ENCODE measurements around the gene MYH9.
"Not testable (repeated sequence)": the region's sequence is repeated elsewhere in the genome, so short reads cannot be mapped to it uniquely, and the experiment has no call there.

MYH9 gene

DNA sequence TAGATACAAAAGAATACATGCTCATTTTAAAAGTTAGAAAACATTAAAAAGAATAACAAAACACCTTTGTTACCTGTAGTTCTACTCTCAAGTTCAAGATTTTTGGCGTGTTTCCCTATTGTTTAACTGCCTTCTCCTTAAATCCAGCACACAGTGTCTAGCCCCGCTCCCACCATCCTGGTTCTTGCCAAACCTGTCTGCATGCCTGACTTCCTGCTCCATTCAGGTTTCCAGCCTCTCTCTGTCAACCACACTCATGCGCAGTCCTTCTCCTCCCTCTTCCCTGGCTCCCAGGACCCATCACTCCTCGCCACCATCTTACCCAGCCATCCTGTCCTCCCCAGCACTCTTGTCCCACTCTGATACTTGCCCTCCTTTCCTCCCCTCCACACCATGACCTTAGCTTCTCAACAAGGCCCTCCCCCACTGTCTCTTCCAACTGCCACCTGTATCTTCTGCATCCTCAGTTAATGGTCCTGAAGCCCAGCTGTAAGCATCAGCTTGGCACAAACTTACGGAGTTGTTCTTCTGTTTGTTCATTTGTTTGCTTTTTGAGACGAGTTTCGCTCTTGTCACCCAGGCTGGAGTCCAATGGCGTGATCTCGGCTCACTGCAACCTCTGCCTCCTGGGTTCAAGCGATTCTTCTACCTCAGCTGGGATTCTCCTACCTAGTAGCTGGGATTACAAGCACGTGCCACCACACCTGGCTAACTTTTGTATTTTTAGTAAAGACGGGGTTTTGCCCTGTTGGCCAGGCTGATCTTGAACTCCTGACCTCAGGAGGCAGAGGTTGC, 7.5 kb upstream of the MYH9 start:
- no peak for DNase-seq
- in situ Hi-C loops (cut with HindIII; ENCODE audit: low pct_ligation_motif_present, low pct_unique_long_range_greater_than_20kb, low sequenced_read_pairs) = no loop called here

DNA sequence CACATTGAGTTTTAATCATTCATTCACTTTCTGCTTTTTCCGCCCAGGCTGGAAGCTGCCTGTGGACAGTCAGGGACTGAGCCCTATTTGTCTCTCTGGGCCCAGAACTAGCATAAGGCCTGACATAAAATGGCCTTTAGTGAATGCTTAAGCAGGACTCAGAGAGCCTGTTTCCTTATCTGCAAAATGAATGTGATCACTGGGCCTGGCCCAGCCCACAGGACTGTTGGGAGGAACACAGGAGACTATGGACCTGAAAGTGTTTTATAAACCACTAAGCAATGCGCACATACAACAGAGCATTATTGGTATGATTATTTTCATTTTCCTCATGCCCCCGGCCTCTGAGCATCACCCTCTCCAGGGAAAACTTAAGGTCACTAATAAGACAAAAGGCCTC, 3.9 kb upstream of the MYH9 start:
- no peak for DNase-seq
- in situ Hi-C loops (cut with HindIII; ENCODE audit: low pct_ligation_motif_present, low pct_unique_long_range_greater_than_20kb, low sequenced_read_pairs) = no loop called here

DNA sequence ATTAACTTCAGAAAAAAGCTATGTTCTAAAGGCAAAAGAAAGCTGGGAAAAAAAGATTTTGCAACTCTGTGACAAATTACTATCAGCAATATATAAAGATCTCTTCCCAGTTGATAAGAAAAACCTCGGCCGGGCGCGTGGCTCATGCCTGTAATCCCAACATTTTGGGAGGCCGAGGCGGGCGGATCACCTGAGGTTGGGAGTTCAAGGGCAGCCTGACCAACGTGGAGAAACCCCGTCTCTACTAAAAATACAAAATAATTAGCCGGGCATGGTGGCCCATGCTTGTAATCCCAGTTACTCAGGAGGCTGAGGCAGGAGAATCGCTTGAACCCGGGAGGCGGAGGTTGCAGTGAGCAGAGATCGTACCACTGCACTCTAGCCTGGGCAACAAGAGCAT, 1.4 kb upstream of the MYH9 start:
- in situ Hi-C loops (cut with HindIII; ENCODE audit: low pct_ligation_motif_present, low pct_unique_long_range_greater_than_20kb, low sequenced_read_pairs); DNase-seq: not testable (repeated sequence)

DNA sequence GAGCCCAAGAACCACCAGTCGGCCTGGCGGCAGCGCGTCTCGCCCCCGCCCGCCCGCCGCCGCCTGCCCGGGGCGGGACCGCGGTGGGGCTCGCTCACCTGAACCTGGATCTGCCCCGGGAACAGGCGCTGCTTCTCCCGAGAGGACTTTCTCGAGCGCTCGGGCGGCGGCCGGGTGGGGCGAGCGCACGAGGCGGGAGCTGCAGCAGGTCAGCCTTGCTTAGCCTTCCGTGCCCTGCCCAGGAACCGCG, 133 bp downstream of the MYH9 start:
- no peak for DNase-seq
- in situ Hi-C loops (cut with HindIII; ENCODE audit: low pct_ligation_motif_present, low pct_unique_long_range_greater_than_20kb, low sequenced_read_pairs) = no loop called here

DNA sequence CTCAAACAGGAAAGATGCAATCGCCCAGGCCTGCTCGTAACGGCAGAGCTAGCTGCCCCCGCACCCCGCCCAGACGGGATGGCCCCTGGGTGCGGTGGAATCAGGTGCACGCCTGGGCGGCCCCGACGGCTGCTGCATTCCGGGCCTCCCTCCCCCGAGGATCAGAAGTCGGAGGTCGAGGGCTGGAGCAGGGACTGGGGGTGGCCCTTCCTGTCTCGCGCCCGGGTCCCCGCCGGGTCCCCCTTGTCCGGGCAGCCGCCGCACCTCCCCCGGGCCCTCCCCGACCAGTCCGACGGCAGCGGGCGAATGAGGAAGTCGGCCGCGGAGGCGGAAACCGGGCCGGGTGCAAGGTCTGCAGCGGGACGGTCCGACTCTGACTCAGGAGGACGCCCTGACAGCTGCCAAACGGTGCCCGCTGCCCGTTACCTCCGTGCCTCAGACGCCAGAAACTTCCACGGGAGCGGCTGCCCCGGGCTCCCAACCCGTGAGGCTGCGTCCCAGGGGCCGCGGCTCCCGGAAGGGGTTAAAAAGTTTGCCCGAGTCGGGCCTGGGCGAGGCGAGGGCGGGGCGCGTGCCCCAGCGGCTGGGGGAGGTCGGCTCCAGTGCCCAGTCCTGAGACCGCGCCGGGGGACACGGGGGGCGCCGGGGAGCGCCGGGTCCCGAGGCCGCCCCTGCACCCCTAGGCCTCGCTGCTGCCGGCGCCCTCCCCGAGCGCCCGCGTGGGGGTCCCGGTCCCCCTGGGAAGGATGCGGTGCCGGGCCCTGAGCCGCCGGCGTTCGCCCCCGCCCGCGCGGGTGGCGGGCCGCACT, 663 bp downstream of the MYH9 start:
- in situ Hi-C loops (cut with HindIII; ENCODE audit: low pct_ligation_motif_present, low pct_unique_long_range_greater_than_20kb, low sequenced_read_pairs) = no loop called here
- no peak for DNase-seq

DNA sequence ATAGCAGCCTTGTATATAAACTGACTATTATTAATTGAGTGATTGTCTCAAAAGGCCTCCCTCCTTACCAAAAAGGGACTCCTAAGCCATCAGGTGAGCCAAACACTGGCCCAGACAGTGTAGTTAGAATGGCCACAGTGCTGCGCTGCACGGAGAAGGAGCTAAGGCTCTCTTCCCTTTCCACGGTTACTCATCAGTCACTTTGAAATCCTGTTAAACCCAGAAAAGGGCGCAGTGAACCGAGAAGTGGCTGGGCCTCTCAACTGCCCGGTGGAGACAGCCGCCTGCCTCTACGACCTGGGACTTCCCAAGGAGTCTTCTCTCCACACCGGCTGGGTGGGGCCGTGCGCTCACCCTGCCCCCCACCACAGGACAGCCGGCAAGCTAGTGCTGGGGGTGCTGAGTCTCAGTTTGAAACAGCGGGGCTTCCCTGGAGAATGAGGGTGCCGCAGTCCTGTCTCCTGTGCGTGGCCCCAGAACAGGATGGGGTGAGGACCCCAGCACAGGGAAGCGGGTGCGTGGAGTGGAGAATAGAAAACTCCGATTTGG, 1.3 kb downstream of the MYH9 start:
- peak; percentile 80 for DNase-seq
- in situ Hi-C loops (cut with HindIII; ENCODE audit: low pct_ligation_motif_present, low pct_unique_long_range_greater_than_20kb, low sequenced_read_pairs) = no loop called here

DNA sequence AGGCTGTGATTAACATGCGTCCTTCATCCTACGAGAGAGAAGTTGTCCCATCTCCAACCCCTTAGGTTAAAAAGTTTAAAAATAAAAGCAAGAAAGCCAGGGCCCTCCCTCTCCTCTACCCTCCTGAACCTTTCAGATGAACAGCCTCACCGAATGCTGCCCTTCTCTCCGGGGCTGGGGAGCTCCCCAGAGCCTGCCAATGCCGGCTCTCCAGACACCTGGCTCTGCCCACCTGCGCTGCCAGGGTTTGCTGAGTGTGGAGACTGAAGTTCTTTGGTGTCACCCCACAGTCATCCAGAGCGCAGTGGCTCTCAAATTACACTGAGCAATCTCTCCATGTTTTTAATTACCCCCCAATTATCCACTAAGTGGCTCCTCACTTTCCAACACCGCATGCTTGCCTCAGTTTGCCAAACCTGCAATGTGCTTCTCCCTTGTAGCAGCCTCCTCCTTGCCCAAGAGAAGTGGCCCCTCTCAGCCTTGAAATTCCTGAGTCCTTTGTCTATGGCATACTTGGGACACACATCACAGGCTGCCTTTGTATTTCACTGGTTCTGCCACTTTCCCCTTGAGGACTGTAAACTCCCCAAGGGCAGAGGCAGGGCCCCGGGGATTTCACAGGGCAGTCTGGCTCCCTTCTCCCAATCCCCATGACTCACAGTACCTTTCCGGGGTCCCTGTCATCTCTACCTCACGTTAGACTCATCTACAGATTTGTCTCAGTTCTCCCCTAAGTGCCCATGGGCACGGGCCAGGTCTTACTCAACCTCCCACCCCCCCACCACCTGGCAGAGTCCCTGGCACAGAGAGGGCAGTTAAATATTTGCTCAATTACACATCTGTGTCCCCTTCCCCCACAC, 2.0 kb downstream of the MYH9 start:
- DNase-seq = peak; percentile 66
- in situ Hi-C loops (cut with HindIII; ENCODE audit: low pct_ligation_motif_present, low pct_unique_long_range_greater_than_20kb, low sequenced_read_pairs) = no loop called here

DNA sequence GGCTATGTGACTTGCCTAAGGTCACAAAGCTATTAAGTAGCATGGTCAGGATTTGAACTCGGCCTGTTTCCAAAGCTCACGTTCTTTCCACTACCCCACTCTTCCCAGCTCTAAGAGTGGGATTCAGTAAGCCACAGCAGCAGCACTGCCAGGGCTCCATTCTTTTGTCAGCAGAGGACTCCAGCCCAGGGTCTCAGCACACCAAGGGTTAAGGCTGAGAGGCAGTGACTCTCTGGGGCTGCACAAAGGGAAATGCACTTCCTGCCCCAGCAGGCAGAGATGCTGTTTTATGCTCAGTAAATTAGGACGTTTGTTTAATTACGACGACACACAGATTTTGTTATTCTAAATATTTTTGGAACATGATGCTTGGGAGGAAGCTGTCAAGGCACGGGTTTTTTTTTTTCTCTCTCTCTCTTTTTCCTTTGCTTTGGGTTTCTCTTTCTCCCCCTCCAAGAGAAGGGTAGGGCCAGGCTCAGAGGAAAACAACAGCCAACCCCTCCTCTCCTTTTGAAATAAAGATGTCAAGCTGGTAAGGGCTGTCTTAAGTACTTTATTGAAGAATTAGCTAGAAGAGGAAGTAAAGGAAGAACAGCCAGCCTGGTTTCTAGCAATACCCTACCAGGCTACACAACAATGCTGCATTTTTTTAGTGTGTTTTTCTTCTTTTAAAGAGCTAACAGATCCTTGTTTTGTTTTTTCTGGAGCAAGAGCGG, 2.8 kb downstream of the MYH9 start:
- no peak for DNase-seq
- in situ Hi-C loops (cut with HindIII; ENCODE audit: low pct_ligation_motif_present, low pct_unique_long_range_greater_than_20kb, low sequenced_read_pairs) = no loop called here

DNA sequence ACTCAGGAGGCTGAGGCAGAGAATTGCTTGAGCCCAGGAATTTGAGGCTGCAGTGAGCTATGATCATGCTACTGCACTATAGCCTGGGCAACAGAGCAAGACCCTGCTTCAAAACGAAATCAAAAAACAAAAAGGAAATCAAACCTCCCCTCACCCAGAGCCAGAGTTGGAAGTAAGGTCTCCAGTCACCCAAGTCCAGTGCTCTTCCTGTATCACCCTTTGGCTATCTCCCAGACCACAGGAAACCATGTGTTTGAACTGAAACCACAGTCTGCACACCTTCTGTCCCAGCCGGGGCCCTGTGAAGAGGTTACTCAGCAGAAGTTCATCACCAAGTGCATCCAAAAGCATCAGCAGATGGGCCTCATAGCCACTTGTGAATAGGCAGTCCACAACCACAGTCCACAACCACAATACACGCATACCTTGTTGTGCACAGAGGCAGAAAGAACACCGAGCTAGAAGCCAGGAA, 4.6 kb downstream of the MYH9 start:
- in situ Hi-C loops (cut with HindIII; ENCODE audit: low pct_ligation_motif_present, low pct_unique_long_range_greater_than_20kb, low sequenced_read_pairs) = no loop called here
- peak; percentile 78 for DNase-seq

DNA sequence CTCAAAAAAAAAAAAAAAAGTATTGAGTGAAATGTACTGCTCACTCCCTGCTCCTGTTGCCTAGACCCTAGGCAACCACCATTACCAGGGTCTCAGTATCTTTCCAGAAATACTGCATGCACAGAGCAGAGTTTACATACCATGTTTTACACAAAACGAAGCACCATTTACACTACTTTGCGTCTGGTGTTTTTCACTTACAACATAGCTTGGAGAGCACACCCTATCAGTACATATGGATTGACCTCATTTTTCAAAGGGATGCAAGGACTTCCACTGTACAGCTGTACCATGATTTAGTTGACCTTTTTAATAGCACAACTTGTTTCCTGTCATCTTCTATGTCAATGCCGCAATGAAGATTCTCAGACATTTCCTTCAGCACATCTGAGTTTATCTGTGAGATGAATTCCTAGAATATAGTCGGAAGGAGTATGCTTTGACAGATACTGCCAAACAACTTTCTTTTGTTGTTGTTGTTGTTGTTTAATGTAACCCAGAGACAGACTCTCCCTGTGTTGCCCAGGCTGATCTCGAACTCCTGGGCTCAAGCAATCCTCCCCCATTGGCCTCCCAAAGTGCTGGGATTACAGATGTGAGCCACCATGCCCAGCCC, 6.1 kb downstream of the MYH9 start:
- in situ Hi-C loops (cut with HindIII; ENCODE audit: low pct_ligation_motif_present, low pct_unique_long_range_greater_than_20kb, low sequenced_read_pairs) = no loop called here
- DNase-seq = no peak

DNA sequence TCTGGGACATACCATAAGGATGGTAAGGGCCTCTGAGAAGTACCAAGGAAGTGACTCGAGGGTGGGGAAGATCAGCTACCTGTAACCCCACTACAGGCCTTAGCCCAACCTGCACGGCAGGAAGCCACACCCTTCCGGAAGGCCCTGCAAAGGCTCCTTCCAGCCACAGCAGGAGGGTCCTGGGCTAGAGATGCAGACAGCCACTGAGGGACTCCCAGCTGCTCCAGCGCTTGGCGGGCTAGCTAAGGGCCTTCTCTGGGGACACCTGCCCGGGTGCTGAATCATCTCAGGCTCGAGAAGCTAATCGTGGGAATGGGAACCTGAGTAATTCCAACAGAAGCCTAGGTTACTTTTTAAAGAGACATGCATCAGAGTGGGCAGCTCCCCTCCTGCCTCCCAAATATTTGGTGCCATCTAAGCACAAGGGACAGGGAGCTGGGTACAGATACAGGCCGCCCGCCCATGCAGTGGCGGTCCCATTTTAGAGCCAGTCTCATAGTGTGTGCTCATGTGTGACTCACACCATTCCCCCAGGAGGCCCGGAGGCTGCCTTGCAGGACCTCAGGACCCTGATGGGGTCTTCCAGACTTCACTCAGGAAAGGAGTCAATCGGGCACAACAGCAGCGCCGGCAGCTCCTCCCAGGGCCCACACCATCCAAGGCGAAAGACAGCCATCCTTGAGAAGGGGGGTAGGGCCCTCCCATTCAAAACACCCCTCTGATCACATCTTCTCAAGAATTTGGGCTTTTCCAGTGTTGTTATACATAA, 8.0 kb downstream of the MYH9 start:
- in situ Hi-C loops (cut with HindIII; ENCODE audit: low pct_ligation_motif_present, low pct_unique_long_range_greater_than_20kb, low sequenced_read_pairs) = no loop called here

DNA sequence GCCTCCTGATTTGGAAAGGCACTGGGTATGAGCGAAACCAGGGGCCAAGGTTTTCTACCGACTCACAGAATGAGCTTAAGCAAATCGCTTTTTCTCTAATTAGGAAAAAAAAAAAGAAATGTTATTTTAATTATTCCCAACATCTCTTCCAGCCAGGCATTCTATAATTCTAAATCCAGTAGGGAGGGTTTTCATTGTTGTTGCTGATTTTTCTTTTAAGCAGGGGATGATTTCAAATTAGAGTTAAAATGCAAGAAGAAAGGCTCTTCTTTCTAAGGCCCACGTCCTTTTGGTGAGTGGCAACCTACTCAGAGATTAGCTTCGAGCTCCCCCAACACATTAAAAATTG, 8.9 kb downstream of the MYH9 start:
- no peak for DNase-seq
- in situ Hi-C loops (cut with HindIII; ENCODE audit: low pct_ligation_motif_present, low pct_unique_long_range_greater_than_20kb, low sequenced_read_pairs) = no loop called here

More for the DNA sequence above, 8.0 kb downstream of the MYH9 start:
- DNase-seq = peak; percentile 10

DNA sequence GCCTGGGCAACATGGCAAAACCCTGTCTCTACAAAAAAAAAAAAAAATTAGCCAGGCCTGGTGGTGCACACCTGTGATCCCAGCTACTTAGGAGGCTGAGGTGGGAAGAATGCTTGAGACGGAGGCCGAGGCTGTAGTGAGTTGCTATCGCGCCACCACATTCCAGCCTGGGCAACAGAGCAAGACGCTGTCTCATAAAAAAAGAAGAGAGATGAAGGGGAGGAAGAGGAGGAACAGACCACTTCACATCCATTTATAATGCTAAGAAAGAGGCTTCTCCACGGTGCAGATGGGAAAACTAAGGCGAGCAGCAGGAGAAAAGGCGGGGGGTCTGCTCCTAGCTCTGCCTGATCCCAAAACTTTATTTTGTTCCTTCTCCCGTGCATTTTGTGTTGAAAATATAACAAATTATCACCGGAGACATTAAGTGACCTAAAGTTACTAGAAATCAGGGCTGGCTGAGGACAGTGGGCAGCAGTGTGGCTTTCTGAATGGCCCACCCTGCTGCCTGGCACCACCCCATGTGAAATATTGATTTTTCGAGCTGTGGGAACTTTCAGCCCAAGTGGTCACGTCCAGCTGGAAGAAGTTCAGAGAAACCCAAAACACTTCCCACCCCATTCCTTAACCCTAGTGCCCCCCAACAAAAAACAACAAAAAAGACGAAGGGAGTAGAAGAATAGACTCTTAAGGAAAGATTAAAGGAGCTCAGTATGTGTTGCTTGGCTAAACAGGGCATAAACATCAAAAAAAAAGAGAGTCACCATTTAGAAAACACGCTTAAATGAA, 9.5 kb downstream of the MYH9 start:
- DNase-seq = no peak
- in situ Hi-C loops (cut with HindIII; ENCODE audit: low pct_ligation_motif_present, low pct_unique_long_range_greater_than_20kb, low sequenced_read_pairs) = no loop called here

DNA sequence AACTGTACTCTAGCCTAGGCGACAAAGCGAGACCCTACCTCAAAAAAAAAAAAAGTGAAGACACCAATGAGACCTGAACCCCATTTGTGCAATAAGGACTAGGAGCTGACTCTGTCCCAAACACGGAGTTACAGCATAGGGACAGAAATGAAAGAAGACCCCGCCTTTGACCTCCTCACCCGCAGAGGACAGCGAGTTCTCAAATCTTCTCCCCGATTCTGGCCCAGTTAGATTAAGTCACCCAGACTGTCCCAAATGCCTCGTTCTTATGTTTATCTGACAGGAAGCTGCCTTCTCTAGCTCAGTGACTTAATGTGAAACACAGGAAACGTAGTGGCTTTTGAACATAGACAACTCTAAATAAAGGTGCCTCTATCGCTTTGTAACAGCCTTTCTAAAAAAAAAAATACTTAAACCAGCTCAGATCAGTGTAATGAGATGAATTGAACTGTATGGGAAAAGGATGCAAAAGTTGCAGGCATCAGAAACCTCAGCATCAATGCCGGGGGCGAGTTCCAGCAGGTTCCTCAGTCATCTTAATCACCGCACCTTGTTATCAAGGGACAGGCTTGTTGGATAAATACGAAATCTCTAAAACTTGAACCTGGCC, 10.6 kb downstream of the MYH9 start:
- no peak for DNase-seq
- in situ Hi-C loops (cut with HindIII; ENCODE audit: low pct_ligation_motif_present, low pct_unique_long_range_greater_than_20kb, low sequenced_read_pairs) = no loop called here

DNA sequence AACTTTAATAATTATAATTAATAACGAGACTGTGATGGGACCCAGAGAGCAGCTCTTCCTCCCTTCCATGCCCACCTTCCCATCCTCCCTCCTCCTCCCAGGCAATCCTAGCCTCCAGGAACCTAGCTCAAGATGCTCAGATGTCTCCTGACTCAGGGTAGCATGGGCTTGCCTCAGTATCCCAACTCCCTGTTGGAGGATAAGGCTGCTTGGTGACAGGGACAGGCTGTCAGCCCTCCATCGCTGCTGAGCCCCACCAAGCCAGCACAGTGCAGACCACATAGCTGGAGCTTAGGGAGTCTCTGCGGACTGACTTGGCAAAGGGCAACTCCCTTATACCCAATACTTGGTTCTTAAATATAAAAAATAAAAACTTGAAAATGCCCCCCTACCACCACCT, 11.5 kb downstream of the MYH9 start:
- in situ Hi-C loops (cut with HindIII; ENCODE audit: low pct_ligation_motif_present, low pct_unique_long_range_greater_than_20kb, low sequenced_read_pairs) = no loop called here
- DNase-seq = no peak
